NT2/D1 (cell line): Measurements from ENCODE around the gene CACNG4.

Experiments
- YY1 ChIP-seq: IDR thresholded peaks from 2 replicates; pipeline ENCODE4 v1.6.1; 2011; ENCODE audit not compliant: insufficient read length, insufficient read depth
- ZNF274 ChIP-seq: IDR thresholded peaks from 2 replicates; pipeline ENCODE4 v1.6.1; 2011; ENCODE audit warnings: mild to moderate bottlenecking, low read depth, low read length

- no peak for TF ChIP-seq YY1
- TF ChIP-seq ZNF274, result no peak
These were observed 4.7 kb upstream of the CACNG4 start for GRCh38 chr17:66959641-66960375.
